ENCODE results near the gene FBN1.

DNA sequence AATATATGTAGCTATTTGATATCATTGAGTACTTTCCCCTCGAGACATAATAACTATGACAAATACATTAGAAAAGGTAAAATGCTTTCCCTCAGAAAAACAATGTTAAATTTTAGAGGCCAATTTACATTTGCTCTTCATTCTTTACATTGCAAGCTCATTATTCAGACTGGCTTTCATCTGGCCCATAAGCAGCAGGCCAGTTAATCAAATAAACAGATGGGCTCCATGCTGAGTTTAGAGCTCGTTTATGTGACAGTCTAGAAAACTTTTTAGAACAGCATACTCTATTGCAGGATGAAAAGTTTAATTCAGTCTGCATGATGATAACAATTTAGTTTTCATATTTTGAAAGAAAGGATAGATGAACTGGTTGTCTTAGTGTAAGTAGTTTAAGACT lies 163.7 kb downstream of the FBN1 start:
- TF ChIP-seq, protein P1, sequence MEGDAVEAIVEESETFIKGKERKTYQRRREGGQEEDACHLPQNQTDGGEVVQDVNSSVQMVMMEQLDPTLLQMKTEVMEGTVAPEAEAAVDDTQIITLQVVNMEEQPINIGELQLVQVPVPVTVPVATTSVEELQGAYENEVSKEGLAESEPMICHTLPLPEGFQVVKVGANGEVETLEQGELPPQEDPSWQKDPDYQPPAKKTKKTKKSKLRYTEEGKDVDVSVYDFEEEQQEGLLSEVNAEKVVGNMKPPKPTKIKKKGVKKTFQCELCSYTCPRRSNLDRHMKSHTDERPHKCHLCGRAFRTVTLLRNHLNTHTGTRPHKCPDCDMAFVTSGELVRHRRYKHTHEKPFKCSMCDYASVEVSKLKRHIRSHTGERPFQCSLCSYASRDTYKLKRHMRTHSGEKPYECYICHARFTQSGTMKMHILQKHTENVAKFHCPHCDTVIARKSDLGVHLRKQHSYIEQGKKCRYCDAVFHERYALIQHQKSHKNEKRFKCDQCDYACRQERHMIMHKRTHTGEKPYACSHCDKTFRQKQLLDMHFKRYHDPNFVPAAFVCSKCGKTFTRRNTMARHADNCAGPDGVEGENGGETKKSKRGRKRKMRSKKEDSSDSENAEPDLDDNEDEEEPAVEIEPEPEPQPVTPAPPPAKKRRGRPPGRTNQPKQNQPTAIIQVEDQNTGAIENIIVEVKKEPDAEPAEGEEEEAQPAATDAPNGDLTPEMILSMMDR (IDR thresholded peaks at IDR 0.05): no peak
- TF ChIP-seq POLR2A (IDR thresholded peaks at IDR 0.05): no peak
